ENCODE data around the gene RTKN2. TPM values are rescaled to one million over a fixed set of nuclear protein-coding genes. Genes with fewer than 3 reads are reported as not detected.
A peak's percentile ranks its signal among the peaks of the same experiment; 100 is the strongest.

The RTKN2 gene
- polyA plus RNA-seq, 1 of the 3 experiments (the other 2 are of a cell fraction): 1.4 TPM

GRCh38 chr10:62234077-62234605 is 34.5 kb downstream of the RTKN2 start:
- DNase-seq: no peak
- Histone ChIP-seq H3K4me3 (ENCODE audit: low read depth in 2 of 2, low read length in 1 of 2) (no peak overlapping the region), H3K27me3 (ENCODE audit: insufficient read depth) (no peaks in the 10 kb centered on the region), H3F3A (replicated peaks; ENCODE audit: insufficient read depth) (peaks cover 32% of the 10 kb centered on the region), H3K9me3 (no peaks in the 10 kb centered on the region), H3K9ac (no peak overlapping the region), H4K20me1 (ENCODE audit: insufficient read depth) (no peaks in the 10 kb centered on the region), H3K4me1 (ENCODE audit: control insufficient read depth in 1 of 2, insufficient read depth in 2 of 2, low read depth in 1 of 2, low read length in 1 of 2) (peaks cover 2 to 63% of the 10 kb centered on the region in 2 experiments; a peak in 2 of 4 replicates), H3K36me3 (replicated peaks in 1 of 2; ENCODE audit: control insufficient read depth in 1 of 2, insufficient read depth in 2 of 2, low read length in 1 of 2) (peaks cover 3 to 4% of the 10 kb centered on the region in 2 experiments), H3K79me2 (ENCODE audit: insufficient read depth) (no peaks in the 10 kb centered on the region; the same call in 1 of the 2 replicates), H3K9me2 (no peaks in the 10 kb centered on the region), H2AFZ (ENCODE audit: low read depth) (no peak overlapping the region), H3K4me2 (no peak overlapping the region), H3K27ac (ENCODE audit: low read depth in 2 of 2, low read length in 1 of 2) (peak overlapping the region; percentile 17 to 88; a peak in 3 of 4 replicates)
- no peak for TF ChIP-seq ZBTB33 (IDR thresholded peaks at IDR 0.05; ENCODE audit: borderline replicate concordance, low read depth)
- TF ChIP-seq FOXJ3 (CRISPR knock-in tag; IDR thresholded peaks at IDR 0.05): no peak
- TF ChIP-seq MAX (IDR thresholded peaks at IDR 0.05; ENCODE audit: low read depth): no peak
- TF ChIP-seq RFX5 (IDR thresholded peaks at IDR 0.05; ENCODE audit: low read length): no peak
- TF ChIP-seq CTCF (IDR thresholded peaks at IDR 0.05): no peak
- TF ChIP-seq USF1 (IDR thresholded peaks at IDR 0.05; ENCODE audit: borderline replicate concordance, low read depth): no peak
- TF ChIP-seq IRF3 (IDR thresholded peaks at IDR 0.05; ENCODE audit: low read depth, low read length): no peak
- TF ChIP-seq EZH2phosphoT487 (IDR thresholded peaks at IDR 0.05; ENCODE audit: borderline replicate concordance, low read depth): no peak
- TF ChIP-seq NRF1 (IDR thresholded peaks at IDR 0.05; ENCODE audit: low read depth, low read length): no peak
- TF ChIP-seq SIN3A (IDR thresholded peaks at IDR 0.05; ENCODE audit: borderline replicate concordance, low read depth, low read length): no peak
- no peak for TF ChIP-seq RAD21 (IDR thresholded peaks at IDR 0.05; ENCODE audit: low read length)
- POLR2A ChIA-PET: no interaction called here
- 82% methylated on average over 2 of the region's 2 CpGs for WGBS (ENCODE audit: low lambda C conversion rate)
- CTCF ChIA-PET: interaction anchor here (0.7 to 2.4 kb wide), 2 partner anchors 11 kb away, joined by 6 to 8 read pairs; no protein-coding TSS in a partner anchor
